ENCODE data around the gene AK1.

DNA sequence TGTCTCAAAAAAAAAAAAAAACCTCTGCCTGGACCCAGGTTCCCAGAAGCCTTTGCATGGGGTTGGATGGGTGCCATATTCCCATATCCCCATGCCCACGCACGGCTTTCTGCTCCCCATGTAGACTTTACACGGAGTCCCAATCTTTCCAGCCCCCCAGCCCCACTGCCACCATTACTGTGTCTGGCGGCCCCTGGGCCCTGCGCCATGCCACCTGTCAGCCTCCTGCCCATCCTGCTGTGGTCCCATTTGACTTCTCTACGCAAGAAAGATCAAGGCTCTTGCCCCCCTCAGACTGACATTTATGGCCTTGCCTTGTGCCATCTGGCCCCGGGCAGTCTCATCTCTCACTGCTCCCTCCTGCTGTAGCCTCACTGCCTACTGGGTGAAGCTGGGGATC lies 6.5 kb upstream of the AK1 start:
- no peak for TF ChIP-seq EZH2 (IDR thresholded peaks at IDR 0.05; ENCODE audit: borderline replicate concordance, low read depth, low read length, poor library complexity, severe bottlenecking)
- TF ChIP-seq, protein P1, sequence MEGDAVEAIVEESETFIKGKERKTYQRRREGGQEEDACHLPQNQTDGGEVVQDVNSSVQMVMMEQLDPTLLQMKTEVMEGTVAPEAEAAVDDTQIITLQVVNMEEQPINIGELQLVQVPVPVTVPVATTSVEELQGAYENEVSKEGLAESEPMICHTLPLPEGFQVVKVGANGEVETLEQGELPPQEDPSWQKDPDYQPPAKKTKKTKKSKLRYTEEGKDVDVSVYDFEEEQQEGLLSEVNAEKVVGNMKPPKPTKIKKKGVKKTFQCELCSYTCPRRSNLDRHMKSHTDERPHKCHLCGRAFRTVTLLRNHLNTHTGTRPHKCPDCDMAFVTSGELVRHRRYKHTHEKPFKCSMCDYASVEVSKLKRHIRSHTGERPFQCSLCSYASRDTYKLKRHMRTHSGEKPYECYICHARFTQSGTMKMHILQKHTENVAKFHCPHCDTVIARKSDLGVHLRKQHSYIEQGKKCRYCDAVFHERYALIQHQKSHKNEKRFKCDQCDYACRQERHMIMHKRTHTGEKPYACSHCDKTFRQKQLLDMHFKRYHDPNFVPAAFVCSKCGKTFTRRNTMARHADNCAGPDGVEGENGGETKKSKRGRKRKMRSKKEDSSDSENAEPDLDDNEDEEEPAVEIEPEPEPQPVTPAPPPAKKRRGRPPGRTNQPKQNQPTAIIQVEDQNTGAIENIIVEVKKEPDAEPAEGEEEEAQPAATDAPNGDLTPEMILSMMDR (conservative IDR thresholded peaks at IDR 0.05; ENCODE audit: low read depth, low read length) = no peak
